Measurements from ENCODE around the gene CTNNA2. TPM values are rescaled to one million over a fixed set of nuclear protein-coding genes. Genes with fewer than 3 reads are reported as not detected.

Gene CTNNA2
- total and polyA plus RNA-seq, 9 of the 15 experiments (the other 6 are each of a cell fraction or from before 2014, with no cell fraction given) = 0.03 to 0.40 (median 0.15) TPM

GRCh38 chr2:79817288-79817687 lies 304.4 kb downstream of the CTNNA2 start:
- no peak overlapping the region for H3K4me3 ChIP-seq
- CTCF ChIA-PET (ENCODE audit: low intra/inter-chr PET ratio) = no interaction called here
- H2AFZ ChIP-seq (ENCODE audit: low read depth, low read length) = no peak overlapping the region
- DNase-seq (ENCODE audit: extremely low read depth in 1 of 4, low spot score in 3 of 4) (no peak), ATAC-seq (no peak), FAIRE-seq (no peak)
- no peaks in the 10 kb centered on the region for H3K9me1 ChIP-seq (ENCODE audit: control insufficient read depth, insufficient read depth, low read length)
- H3K4me1 ChIP-seq (replicated peaks in 1 of 2; ENCODE audit: control insufficient read depth in 2 of 2, insufficient read depth in 2 of 2, low read length in 2 of 2) = no peaks in the 10 kb centered on the region
- in situ Hi-C loops (cut with MboI) (no loop called here), intact Hi-C loops (cut with micrococcal nuclease) (no loop called here)
- H3K27me3 ChIP-seq (ENCODE audit: control insufficient read depth in 2 of 2, insufficient read depth in 2 of 2, low read length in 2 of 2) = no peaks in the 10 kb centered on the region
- 0% methylated on average over 4 of the region's 4 CpGs for WGBS (ENCODE audit: insufficient coverage, low coverage, missing lambda C conversion rate)
- no peaks in the 10 kb centered on the region for H3K79me2 ChIP-seq (ENCODE audit: control insufficient read depth, insufficient read depth, low read length)
- H3K36me3 ChIP-seq (ENCODE audit: control insufficient read depth, insufficient read depth, low read length) = no peaks in the 10 kb centered on the region
- no peak overlapping the region for H3K4me2 ChIP-seq (ENCODE audit: insufficient read depth, low read length)
- BruUV-seq (replicated peaks) = no TSS peak
- POLR2A ChIA-PET = no interaction called here
- no peaks in the 10 kb centered on the region for H3K9me3 ChIP-seq (replicated peaks; ENCODE audit: control insufficient read depth, insufficient read depth, low read depth, low read length)
- H3K27ac ChIP-seq (ENCODE audit: extremely low read depth, low read depth, low read length) = no peak overlapping the region
- TF ChIP-seq, protein P1, sequence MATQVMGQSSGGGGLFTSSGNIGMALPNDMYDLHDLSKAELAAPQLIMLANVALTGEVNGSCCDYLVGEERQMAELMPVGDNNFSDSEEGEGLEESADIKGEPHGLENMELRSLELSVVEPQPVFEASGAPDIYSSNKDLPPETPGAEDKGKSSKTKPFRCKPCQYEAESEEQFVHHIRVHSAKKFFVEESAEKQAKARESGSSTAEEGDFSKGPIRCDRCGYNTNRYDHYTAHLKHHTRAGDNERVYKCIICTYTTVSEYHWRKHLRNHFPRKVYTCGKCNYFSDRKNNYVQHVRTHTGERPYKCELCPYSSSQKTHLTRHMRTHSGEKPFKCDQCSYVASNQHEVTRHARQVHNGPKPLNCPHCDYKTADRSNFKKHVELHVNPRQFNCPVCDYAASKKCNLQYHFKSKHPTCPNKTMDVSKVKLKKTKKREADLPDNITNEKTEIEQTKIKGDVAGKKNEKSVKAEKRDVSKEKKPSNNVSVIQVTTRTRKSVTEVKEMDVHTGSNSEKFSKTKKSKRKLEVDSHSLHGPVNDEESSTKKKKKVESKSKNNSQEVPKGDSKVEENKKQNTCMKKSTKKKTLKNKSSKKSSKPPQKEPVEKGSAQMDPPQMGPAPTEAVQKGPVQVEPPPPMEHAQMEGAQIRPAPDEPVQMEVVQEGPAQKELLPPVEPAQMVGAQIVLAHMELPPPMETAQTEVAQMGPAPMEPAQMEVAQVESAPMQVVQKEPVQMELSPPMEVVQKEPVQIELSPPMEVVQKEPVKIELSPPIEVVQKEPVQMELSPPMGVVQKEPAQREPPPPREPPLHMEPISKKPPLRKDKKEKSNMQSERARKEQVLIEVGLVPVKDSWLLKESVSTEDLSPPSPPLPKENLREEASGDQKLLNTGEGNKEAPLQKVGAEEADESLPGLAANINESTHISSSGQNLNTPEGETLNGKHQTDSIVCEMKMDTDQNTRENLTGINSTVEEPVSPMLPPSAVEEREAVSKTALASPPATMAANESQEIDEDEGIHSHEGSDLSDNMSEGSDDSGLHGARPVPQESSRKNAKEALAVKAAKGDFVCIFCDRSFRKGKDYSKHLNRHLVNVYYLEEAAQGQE (IDR thresholded peaks at IDR 0.05; ENCODE audit: borderline replicate concordance) = no peak
- TF ChIP-seq, protein P1 (CRISPR knock-in tag; IDR thresholded peaks at IDR 0.05; ENCODE audit: low read depth) = no peak
- TF ChIP-seq PCBP1 (IDR thresholded peaks at IDR 0.05; ENCODE audit: low read depth, low read length, poor library complexity, severe bottlenecking) (no peak), ZNF717 (CRISPR knock-in tag; IDR thresholded peaks at IDR 0.05) (no peak), NCOA2 (IDR thresholded peaks at IDR 0.05; ENCODE audit: partially characterized antibody in 2 of 2) (no peak), KAT8 (IDR thresholded peaks at IDR 0.05; ENCODE audit: low read depth) (no peak), ZNF764 (CRISPR knock-in tag; IDR thresholded peaks at IDR 0.05; ENCODE audit: low read depth) (no peak), RHOXF2B (CRISPR knock-in tag; conservative IDR thresholded peaks at IDR 0.05) (no peak), CBFB (CRISPR knock-in tag; IDR thresholded peaks at IDR 0.05) (no peak), ELK3 (CRISPR knock-in tag; IDR thresholded peaks at IDR 0.05) (no peak), ZFP1 (CRISPR knock-in tag; IDR thresholded peaks at IDR 0.05) (no peak)
- H4K20me1 ChIP-seq (replicated peaks; ENCODE audit: control insufficient read depth, insufficient read depth, low read length) = no peaks in the 10 kb centered on the region
- no peak overlapping the region for H3K9ac ChIP-seq (ENCODE audit: insufficient read depth in 1 of 2, low read depth in 2 of 2, low read length in 2 of 2)

Data from K562 (cell line).